Measurements from ENCODE around the gene PCDHA2.
"Not testable (repeated sequence)": the region's sequence is repeated elsewhere in the genome, so short reads cannot be mapped to it uniquely, and the experiment has no call there.

Gene PCDHA2

DNA sequence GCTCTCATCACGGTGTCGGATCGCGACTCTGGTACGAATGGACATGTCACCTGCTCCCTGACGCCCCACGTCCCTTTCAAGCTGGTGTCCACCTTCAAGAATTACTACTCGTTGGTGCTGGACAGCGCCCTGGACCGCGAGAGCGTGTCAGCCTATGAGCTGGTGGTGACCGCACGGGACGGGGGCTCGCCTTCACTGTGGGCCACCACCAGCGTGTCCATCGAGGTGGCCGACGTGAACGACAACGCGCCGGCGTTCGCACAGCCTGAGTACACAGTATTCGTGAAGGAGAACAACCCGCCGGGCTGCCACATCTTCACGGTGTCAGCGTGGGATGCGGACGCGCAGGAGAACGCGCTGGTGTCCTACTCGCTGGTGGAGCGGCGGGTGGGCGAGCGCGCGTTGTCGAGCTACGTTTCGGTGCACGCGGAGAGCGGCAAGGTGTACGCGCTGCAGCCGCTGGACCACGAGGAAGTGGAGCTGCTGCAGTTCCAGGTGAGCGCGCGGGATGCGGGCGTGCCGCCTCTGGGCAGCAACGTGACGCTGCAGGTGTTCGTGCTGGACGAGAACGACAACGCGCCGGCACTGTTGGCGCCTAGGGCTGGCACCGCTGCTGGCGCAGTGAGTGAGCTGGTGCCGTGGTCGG is 1.5 kb downstream of the PCDHA2 start:
- H3K9ac ChIP-seq (ENCODE audit: low read length); H3K27me3 ChIP-seq (ENCODE audit: control insufficient read depth, insufficient read depth, low read length); H3K27ac ChIP-seq (ENCODE audit: low read depth, low read length); H3K4me3 ChIP-seq (ENCODE audit: low read depth, low read length); H3K4me1 ChIP-seq (ENCODE audit: control insufficient read depth, insufficient read depth, low read length); H3K36me3 ChIP-seq (ENCODE audit: control insufficient read depth, insufficient read depth, low read length): not testable (repeated sequence)
- H3K9me3 ChIP-seq (ENCODE audit: control insufficient read depth, insufficient read depth, low read depth, low read length): peaks cover 18% of the 10 kb centered on the region

- no peaks in the 10 kb centered on the region for H3K27me3 ChIP-seq (ENCODE audit: control insufficient read depth, insufficient read depth, low read length)
- H3K9me3 ChIP-seq (ENCODE audit: control insufficient read depth, insufficient read depth, low read depth, low read length): peaks cover 19% of the 10 kb centered on the region
- H3K27ac ChIP-seq (ENCODE audit: low read depth, low read length): no peak overlapping the region
- H3K4me1 ChIP-seq (ENCODE audit: control insufficient read depth, insufficient read depth, low read length): no peaks in the 10 kb centered on the region
- no peak overlapping the region for H3K4me3 ChIP-seq (ENCODE audit: low read depth, low read length)
- H3K36me3 ChIP-seq (ENCODE audit: control insufficient read depth, insufficient read depth, low read length): peaks cover 4% of the 10 kb centered on the region; the same call in 1 of the 2 replicates
- no peak overlapping the region for H3K9ac ChIP-seq (ENCODE audit: low read length)
These were observed 2.1 kb downstream of the PCDHA2 start for GRCh38 chr5:140796718-140797095.

DNA sequence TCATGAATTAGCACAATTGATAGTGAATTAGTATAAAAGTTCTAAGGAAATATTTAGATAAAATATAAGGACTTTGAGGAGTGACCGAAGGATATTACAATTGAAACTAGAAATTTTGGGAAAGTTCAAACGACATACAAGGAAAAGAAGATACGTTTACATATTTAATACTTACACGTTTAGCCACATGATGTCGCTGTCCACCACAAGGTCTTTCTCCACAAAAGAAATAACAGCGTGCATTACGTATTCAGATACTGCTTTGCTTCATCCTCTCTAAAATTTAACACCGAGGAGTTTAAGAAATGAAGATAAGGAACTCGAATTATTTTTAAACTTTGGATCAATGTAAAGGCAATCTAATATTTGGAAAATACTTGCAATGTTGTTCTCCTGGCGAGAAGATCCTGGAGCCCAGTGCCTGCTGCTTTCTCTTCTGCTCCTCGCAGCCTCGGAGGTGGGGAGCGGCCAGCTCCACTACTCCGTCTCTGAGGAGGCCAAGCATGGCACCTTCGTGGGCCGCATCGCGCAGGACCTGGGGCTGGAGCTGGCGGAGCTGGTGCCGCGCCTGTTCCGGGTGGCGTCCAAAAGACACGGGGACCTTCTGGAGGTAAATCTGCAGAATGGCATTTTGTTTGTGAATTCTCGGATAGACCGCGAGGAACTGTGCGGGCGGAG is 6.3 kb downstream of the PCDHA2 start, which contains the start of gene PCDHA3:
PCDHA3 (plus strand) TSS at position 242 of the 678 bp plus-strand sequence.
- peak within 1 kb of the TSS; percentile 27; the same call in 1 of the 2 replicates for H3K4me3 ChIP-seq (ENCODE audit: low read depth, low read length)
- H3K4me1 ChIP-seq (ENCODE audit: control insufficient read depth, insufficient read depth, low read length): no peaks in the 10 kb centered on the region
- peaks cover 27% of the 10 kb centered on the region for H3K9me3 ChIP-seq (ENCODE audit: control insufficient read depth, insufficient read depth, low read depth, low read length)
- no peak within 1 kb of the TSS for H3K9ac ChIP-seq (ENCODE audit: low read length)
- H3K27ac ChIP-seq (ENCODE audit: low read depth, low read length): no peak within 1 kb of the TSS
- H3K36me3 ChIP-seq (ENCODE audit: control insufficient read depth, insufficient read depth, low read length): peaks cover 6% of the 10 kb centered on the region; the same call in 1 of the 2 replicates
- H3K27me3 ChIP-seq (ENCODE audit: control insufficient read depth, insufficient read depth, low read length): no peaks in the 10 kb centered on the region

DNA sequence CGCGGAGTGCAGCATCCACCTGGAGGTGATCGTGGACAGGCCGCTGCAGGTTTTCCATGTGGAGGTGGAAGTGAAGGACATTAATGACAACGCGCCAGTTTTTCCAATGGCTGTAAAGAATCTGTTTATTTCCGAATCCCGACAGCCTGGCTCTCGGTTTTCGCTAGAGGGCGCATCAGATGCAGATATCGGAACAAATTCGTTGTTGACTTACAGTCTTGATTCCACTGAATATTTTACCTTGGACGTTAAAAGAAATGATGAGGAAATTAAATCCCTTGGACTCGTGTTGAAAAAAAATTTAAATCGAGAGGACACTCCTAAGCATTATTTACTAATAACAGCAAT is 6.8 kb downstream of the PCDHA2 start:
- no peak overlapping the region for H3K27ac ChIP-seq (ENCODE audit: low read depth, low read length)
- H3K27me3 ChIP-seq (ENCODE audit: control insufficient read depth, insufficient read depth, low read length): no peaks in the 10 kb centered on the region
- peaks cover 23% of the 10 kb centered on the region for H3K9me3 ChIP-seq (ENCODE audit: control insufficient read depth, insufficient read depth, low read depth, low read length)
- H3K4me3 ChIP-seq (ENCODE audit: low read depth, low read length): peak overlapping the region; percentile 27; the same call in 1 of the 2 replicates
- no peaks in the 10 kb centered on the region for H3K4me1 ChIP-seq (ENCODE audit: control insufficient read depth, insufficient read depth, low read length)
- peaks cover 6% of the 10 kb centered on the region; the same call in 1 of the 2 replicates for H3K36me3 ChIP-seq (ENCODE audit: control insufficient read depth, insufficient read depth, low read length)
- no peak overlapping the region for H3K9ac ChIP-seq (ENCODE audit: low read length)

DNA sequence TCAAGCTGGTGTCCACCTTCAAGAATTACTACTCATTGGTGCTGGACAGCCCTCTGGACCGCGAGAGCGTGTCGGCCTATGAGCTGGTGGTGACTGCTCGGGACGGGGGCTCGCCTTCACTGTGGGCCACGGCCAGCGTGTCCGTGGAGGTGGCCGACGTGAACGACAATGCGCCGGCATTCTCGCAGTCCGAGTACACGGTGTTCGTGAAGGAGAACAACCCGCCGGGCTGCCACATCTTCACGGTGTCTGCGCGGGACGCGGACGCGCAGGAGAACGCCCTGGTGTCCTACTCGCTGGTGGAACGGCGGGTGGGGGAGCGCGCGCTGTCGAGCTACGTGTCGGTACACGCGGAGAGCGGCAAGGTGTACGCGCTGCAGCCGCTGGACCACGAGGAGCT is 7.7 kb downstream of the PCDHA2 start:
- not testable (repeated sequence) for H3K27me3 ChIP-seq (ENCODE audit: control insufficient read depth, insufficient read depth, low read length); H3K36me3 ChIP-seq (ENCODE audit: control insufficient read depth, insufficient read depth, low read length); H3K27ac ChIP-seq (ENCODE audit: low read depth, low read length); H3K4me3 ChIP-seq (ENCODE audit: low read depth, low read length); H3K4me1 ChIP-seq (ENCODE audit: control insufficient read depth, insufficient read depth, low read length); H3K9ac ChIP-seq (ENCODE audit: low read length)
- H3K9me3 ChIP-seq (ENCODE audit: control insufficient read depth, insufficient read depth, low read depth, low read length): peaks cover 18% of the 10 kb centered on the region

DNA sequence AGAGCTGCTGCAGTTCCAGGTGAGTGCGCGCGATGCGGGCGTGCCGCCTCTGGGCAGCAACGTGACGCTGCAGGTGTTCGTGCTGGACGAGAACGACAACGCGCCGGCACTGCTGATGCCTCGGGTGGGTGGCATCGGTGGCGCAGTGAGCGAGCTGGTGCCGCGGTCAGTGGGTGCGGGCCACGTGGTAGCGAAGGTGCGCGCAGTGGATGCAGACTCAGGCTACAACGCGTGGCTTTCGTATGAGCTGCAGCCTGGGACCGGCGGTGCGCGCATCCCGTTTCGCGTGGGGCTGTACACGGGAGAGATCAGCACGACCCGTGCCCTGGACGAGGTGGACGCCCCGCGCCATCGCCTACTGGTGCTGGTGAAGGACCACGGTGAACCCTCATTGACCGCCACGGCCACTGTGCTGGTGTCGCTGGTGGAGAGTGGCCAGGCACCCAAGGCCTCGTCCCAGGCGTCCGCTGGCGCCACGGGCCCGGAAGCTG is 8.2 kb downstream of the PCDHA2 start:
- Histone ChIP-seq H3K27ac (ENCODE audit: low read depth, low read length) (no peak overlapping the region), H3K36me3 (ENCODE audit: control insufficient read depth, insufficient read depth, low read length) (peaks cover 3% of the 10 kb centered on the region; the same call in 1 of the 2 replicates), H3K4me1 (ENCODE audit: control insufficient read depth, insufficient read depth, low read length) (no peaks in the 10 kb centered on the region), H3K4me3 (ENCODE audit: low read depth, low read length) (no peak overlapping the region), H3K9ac (ENCODE audit: low read length) (no peak overlapping the region), H3K9me3 (ENCODE audit: control insufficient read depth, insufficient read depth, low read depth, low read length) (peaks cover 18% of the 10 kb centered on the region), H3K27me3 (ENCODE audit: control insufficient read depth, insufficient read depth, low read length) (no peaks in the 10 kb centered on the region)

DNA sequence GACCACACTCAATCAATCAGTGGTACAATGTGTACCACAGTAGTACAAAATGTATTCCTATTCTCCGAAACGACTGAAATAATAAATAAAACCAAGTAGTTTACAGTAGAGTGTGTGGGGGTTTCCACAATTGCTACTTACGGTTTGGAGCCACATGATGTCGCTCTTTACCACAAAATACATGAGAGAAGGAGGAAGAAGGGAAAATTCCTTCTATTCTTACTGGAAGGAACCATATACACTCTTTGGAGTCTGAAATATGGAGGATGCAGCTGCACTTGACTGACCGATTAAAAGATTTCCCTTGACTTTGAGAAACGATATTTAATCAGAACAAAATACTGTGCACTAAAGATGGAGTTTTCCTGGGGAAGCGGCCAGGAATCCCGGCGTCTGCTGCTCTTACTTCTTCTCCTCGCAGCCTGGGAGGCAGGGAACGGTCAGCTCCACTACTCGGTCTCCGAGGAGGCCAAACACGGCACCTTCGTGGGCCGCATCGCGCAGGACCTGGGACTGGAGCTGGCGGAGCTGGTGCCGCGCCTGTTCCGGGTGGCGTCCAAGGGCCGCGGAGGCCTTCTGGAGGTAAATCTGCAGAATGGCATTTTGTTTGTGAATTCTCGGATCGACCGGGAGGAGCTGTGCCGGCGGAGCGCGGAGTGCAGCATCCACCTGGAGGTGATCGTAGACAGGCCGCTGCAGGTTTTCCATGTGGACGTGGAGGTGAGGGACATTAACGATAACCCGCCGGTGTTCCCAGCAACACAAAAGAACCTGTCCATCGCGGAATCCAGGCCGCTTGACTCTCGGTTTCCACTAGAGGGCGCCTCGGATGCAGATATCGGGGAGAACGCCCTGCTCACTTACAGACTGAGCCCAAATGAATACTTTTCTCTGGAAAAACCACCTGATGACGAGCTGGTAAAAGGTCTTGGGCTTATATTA is 12.5 kb downstream of the PCDHA2 start, which contains the start of gene PCDHA4:
PCDHA4 (plus strand) TSS at position 235 of the 942 bp plus-strand sequence.
- peak within 1 kb of the TSS; percentile 76 for H3K4me3 ChIP-seq (ENCODE audit: low read depth, low read length)
- no peaks in the 10 kb centered on the region for H3K4me1 ChIP-seq (ENCODE audit: control insufficient read depth, insufficient read depth, low read length)
- H3K27ac ChIP-seq (ENCODE audit: low read depth, low read length): no peak within 1 kb of the TSS
- H3K27me3 ChIP-seq (ENCODE audit: control insufficient read depth, insufficient read depth, low read length): no peaks in the 10 kb centered on the region
- H3K36me3 ChIP-seq (ENCODE audit: control insufficient read depth, insufficient read depth, low read length): peaks cover 1% of the 10 kb centered on the region; the same call in 1 of the 2 replicates
- H3K9ac ChIP-seq (ENCODE audit: low read length): peak within 1 kb of the TSS; percentile 72
- peaks cover 16% of the 10 kb centered on the region; the same call in 1 of the 2 replicates for H3K9me3 ChIP-seq (ENCODE audit: control insufficient read depth, insufficient read depth, low read depth, low read length)

DNA sequence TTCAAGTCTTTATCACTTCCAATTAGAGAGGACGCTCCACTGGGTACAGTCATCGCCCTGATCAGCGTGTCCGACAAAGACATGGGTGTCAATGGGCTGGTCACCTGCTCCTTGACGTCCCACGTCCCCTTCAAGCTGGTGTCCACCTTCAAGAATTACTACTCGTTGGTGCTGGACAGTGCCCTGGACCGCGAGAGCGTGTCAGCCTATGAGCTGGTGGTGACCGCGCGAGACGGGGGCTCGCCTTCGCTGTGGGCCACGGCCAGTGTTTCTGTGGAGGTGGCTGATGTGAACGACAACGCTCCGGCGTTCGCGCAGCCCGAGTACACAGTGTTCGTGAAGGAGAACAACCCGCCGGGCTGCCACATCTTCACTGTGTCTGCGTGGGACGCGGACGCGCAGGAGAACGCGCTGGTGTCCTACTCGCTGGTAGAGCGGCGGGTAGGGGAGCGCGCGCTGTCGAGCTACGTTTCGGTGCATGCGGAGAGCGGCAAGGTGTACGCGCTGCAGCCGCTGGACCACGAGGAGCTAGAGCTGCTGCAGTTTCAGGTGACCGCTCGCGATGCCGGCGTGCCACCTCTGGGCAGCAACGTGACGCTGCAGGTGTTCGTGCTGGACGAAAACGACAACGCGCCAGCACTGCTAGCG is 13.7 kb downstream of the PCDHA2 start:
- H3K36me3 ChIP-seq (ENCODE audit: control insufficient read depth, insufficient read depth, low read length); H3K27ac ChIP-seq (ENCODE audit: low read depth, low read length); H3K4me1 ChIP-seq (ENCODE audit: control insufficient read depth, insufficient read depth, low read length); H3K4me3 ChIP-seq (ENCODE audit: low read depth, low read length); H3K9ac ChIP-seq (ENCODE audit: low read length); H3K9me3 ChIP-seq (ENCODE audit: control insufficient read depth, insufficient read depth, low read depth, low read length); H3K27me3 ChIP-seq (ENCODE audit: control insufficient read depth, insufficient read depth, low read length): not testable (repeated sequence)

GRCh38 chr5:140808889-140809291 is 14.2 kb downstream of the PCDHA2 start:
- Histone ChIP-seq H3K4me1 (ENCODE audit: control insufficient read depth, insufficient read depth, low read length) (no peaks in the 10 kb centered on the region), H3K27me3 (ENCODE audit: control insufficient read depth, insufficient read depth, low read length) (no peaks in the 10 kb centered on the region), H3K36me3 (ENCODE audit: control insufficient read depth, insufficient read depth, low read length) (no peaks in the 10 kb centered on the region), H3K27ac (ENCODE audit: low read depth, low read length) (no peak overlapping the region), H3K9me3 (ENCODE audit: control insufficient read depth, insufficient read depth, low read depth, low read length) (0 out of 2 replicates have a peak, but pooled peaks cover 2% of the 10 kb centered on the region), H3K4me3 (ENCODE audit: low read depth, low read length) (no peak overlapping the region), H3K9ac (ENCODE audit: low read length) (no peak overlapping the region)
